Adrenal gland (tissue), 12 donors: Measurements from ENCODE around the gene PRR16. TPM values are rescaled to one million over a fixed set of nuclear protein-coding genes. Genes with fewer than 3 reads are reported as not detected.

Experiments used
- DNase-seq, 7 donors: peaks; one replicate each; pipeline ENCODE4 v3.0.0-alpha.2; 2019 to 2020
- H3K27ac ChIP-seq, 5 donors: fragments of 200-600 bp; sonication (generic) in 4 of 5; 1 replicate in 3 of 5; 2 replicates in 2 of 5; pipeline versions ENCODE4 v1.5.1 to v1.8.0; 2016 to 2020; ENCODE audit warnings: mild to moderate bottlenecking in 1 of 5
- H3K27me3 ChIP-seq: fragments of 200-600 bp; 2 replicates; pipeline ENCODE4 v1.8.0; 2021
- H3K36me3 ChIP-seq, 2 donors: fragments of 200-600 bp; replicated peaks in 1 of 2; 1 replicate in 1 of 2; 2 replicates in 1 of 2; pipeline versions ENCODE4 v1.5.1 to v1.8.0; 2018 to 2022
- H3K4me1 ChIP-seq, 2 donors: fragments of 200-600 bp; replicated peaks in 1 of 2; 1 replicate in 1 of 2; 2 replicates in 1 of 2; pipeline versions ENCODE4 v1.5.1 to v1.8.0; 2018 to 2021
- H3K4me3 ChIP-seq, 4 donors: fragments of 200-600 bp; sonication (generic) in 3 of 4; one replicate each; pipeline ENCODE4 v1.5.1; 2016 to 2018
- H3K9me3 ChIP-seq, 3 donors: fragments of 200-600 bp; sonication (generic) in 1 of 3; replicated peaks in 1 of 3; 1 replicate in 2 of 3; 2 replicates in 1 of 3; pipeline versions ENCODE4 v1.5.1 to v1.8.0; 2016 to 2021
- CTCF ChIP-seq, 6 experiments: fragments of 450-650 bp in 4 of 6; fragments of 200-600 bp in 2 of 6; sonication (generic) in 1 of 6; IDR thresholded peaks; 1 replicate in 5 of 6; 2 replicates in 1 of 6; pipeline versions ENCODE4 v1.5.1 to v1.8.0; 2016 to 2021; ENCODE audit warnings: antibody characterized with exemption in 6 of 6, mild to moderate bottlenecking in 2 of 6, moderate library complexity in 1 of 6
- POLR2A ChIP-seq, 2 donors: fragments of 450-650 bp; IDR thresholded peaks; one replicate each; pipeline ENCODE4 v1.6.1; 2017; ENCODE audit warnings: antibody characterized with exemption in 2 of 2, mild to moderate bottlenecking in 2 of 2, moderate library complexity in 1 of 2
- WGBS, 4 donors: extraction: QIAGEN DNeasy Blood & Tissue Kit in 2 of 4; methylation state at CpG; one replicate each; pipeline versions ENCODE4 v1.1.5 to v1.1.7; 2013 to 2017; 5-methylcytosine and 5-hydroxymethylcytosine counted together
- intact Hi-C, 2 donors: fragments of 100-400 bp; cut with DNase I; formaldehyde crosslinking; loops; one replicate each; pipeline versions ENCODE4 v1.14.1 to v1.15.0; 2022 to 2023
- polyA plus RNA-seq, 3 donors: library from polyadenylated mRNA; stranded (reverse); fragments of 200-250 nt in 2 of 3; fragments of 350-450 nt in 1 of 3; fragmentation: Illumina TruSeq in 1 of 3; extraction: RNeasy Lipid Tissue Mini Kit (QIAGEN cat#74804) in 1 of 3; gene quantifications; one replicate each; pipeline ENCODE4 v1.2.3, GENCODE V29; 2013 to 2014
- total RNA-seq, 9 donors: library from RNA; depleted of rRNA in 4 of 9; stranded (reverse); fragments of >200 nt in 4 of 9; fragments of 120-200 nt in 1 of 9; fragmentation: NEBNext Ultra II Directional in 1 of 9; extraction: Animal tissue kit (Norgen Biotek cat#: 25700) in 1 of 9; gene quantifications; one replicate each; pipeline versions ENCODE4 v1.1.0 to v1.2.4, GENCODE V29; 2013 to 2023
- donor health status: healthy with polysubstance abuse.
- donor health status: Bipolar disorder and iron deficiency.
- donor health status: DM: yes; HTN: yes; CAD: no.
- donor health status: DM: no; HTN: no; CAD: no.
- donor health status: DM: no; HTN: no; CAD: no.
- donor health status: DM: yes; HTN: yes; CAD: no.

PRR16 gene
- total and polyA plus RNA-seq, 12 donors, result 0.17 to 22.6 (median 3.0) TPM

DNA sequence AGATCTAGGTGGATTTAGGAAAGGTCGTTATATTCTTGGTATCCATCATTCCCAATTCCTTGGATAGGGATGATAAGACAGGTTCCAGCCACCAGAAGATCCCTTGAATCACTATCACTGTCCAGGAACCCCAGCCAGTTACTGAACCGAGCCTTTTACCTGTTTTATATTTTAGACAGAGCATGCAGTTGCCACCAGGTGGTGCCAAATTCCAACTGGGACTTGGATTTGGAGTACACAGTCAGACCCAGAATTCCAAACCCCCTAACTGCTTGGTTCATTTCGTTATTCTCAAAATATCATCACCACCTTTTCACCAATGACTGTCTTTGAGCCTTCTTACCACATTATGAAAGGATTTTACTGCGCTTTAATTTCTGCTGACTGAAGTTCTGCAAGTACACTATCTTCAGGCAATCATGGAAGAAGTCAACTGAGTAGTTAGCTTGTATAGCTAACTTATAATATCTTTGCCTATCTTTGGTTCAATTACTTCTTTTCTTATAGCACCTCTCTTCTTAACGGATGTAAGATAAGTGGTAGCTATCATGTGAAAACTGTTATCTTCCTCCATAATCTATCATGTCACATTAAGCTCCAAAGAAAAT lies 191.8 kb downstream of the PRR16 start:
- Histone ChIP-seq H3K9me3 (no peaks in the 10 kb centered on the region), H3K4me3 (no peak overlapping the region), H3K36me3 (no peaks in the 10 kb centered on the region), H3K27ac (no peak overlapping the region), H3K4me1 (no peaks in the 10 kb centered on the region), H3K27me3 (no peaks in the 10 kb centered on the region)
- DNase-seq, result peak; percentile 14 to 61 (median 17)
- intact Hi-C loops, result no loop called here
- TF ChIP-seq CTCF (IDR thresholded peaks at IDR 0.05) (peak; percentile 13 to 51 (median 40)), POLR2A (IDR thresholded peaks at IDR 0.05) (no peak)
- 39 to 51% (median 42%) methylated on average over 5 of the region's 5 CpGs for WGBS, 4 donors

DNA sequence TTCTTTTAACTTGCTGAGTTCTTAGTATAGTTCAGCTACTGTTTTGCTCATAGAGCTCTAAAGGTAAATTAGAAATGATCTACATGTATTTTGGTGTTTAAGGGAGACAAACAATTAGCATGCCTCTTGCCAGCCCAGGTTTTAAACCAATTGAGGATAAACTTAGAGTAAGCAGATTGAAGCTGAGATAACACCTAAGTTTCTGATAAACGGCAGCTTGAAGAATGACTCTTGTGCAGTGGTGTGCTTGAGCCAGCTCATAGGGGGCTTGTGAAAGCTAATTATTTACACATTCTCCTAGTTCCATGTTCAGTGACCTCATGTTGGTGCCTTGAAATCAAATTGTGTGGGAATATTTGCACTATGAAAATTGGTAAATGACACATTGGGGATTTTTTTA lies 193.0 kb downstream of the PRR16 start:
- intact Hi-C loops, result no loop called here
- Histone ChIP-seq H3K27me3 (no peaks in the 10 kb centered on the region), H3K4me1 (no peaks in the 10 kb centered on the region), H3K27ac (no peak overlapping the region), H3K36me3 (no peaks in the 10 kb centered on the region), H3K4me3 (no peak overlapping the region), H3K9me3 (no peaks in the 10 kb centered on the region)
- 10 to 55% (median 18%) methylated on average over 1 of the region's 1 CpG for WGBS, 4 donors
- DNase-seq, result no peak
- TF ChIP-seq POLR2A (IDR thresholded peaks at IDR 0.05) (no peak), CTCF (IDR thresholded peaks at IDR 0.05) (no peak)

DNA sequence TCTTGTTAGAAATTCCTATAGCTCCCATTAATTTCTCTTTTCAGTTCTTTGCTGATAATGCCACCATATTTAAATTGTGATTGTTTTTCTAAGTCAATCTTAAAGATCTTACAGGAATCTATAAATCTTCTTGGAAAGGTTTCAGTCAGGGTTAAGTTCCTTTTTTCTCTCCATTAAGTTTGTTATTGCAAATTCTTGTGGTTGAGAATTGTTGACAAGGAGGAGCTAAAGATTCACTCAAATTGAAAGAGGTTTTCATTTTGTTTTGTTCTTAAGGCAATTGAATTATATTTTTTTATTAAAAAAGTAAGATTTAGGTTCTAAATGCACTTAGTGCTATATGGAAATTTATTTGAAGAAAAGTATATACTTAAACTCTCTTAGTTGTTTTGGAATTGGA lies 213.4 kb downstream of the PRR16 start:
- intact Hi-C loops, result no loop called here
- Histone ChIP-seq H3K4me3 (no peak overlapping the region), H3K27me3 (no peaks in the 10 kb centered on the region), H3K36me3 (no peaks in the 10 kb centered on the region), H3K4me1 (no peaks in the 10 kb centered on the region), H3K9me3 (no peaks in the 10 kb centered on the region), H3K27ac (no peak overlapping the region)
- DNase-seq, result no peak
- no peak for TF ChIP-seq CTCF (IDR thresholded peaks at IDR 0.05)
- no peak for TF ChIP-seq POLR2A (IDR thresholded peaks at IDR 0.05)

GRCh38 chr5:120678279-120678678 lies 214.2 kb downstream of the PRR16 start:
- TF ChIP-seq POLR2A (IDR thresholded peaks at IDR 0.05), result no peak
- TF ChIP-seq CTCF (IDR thresholded peaks at IDR 0.05), result no peak
- 50 to 63% (median 52%) methylated on average over 1 of the region's 1 CpG for WGBS, 4 donors
- H3K27ac ChIP-seq, result no peak overlapping the region
- no peaks in the 10 kb centered on the region for H3K4me1 ChIP-seq
- no peaks in the 10 kb centered on the region for H3K9me3 ChIP-seq
- no peaks in the 10 kb centered on the region for H3K36me3 ChIP-seq
- no peaks in the 10 kb centered on the region for H3K27me3 ChIP-seq
- intact Hi-C loops, result no loop called here
- DNase-seq, result no peak
- H3K4me3 ChIP-seq, result no peak overlapping the region
